Right atrium auricular region (tissue), 2 donors: ENCODE data around the gene ZNF500. TPM values are rescaled to one million over a fixed set of nuclear protein-coding genes. Genes with fewer than 3 reads are reported as not detected.

Source experiments
- DNase-seq: peaks from one replicate; pipeline ENCODE4 v3.0.0-alpha.2; 2019; ENCODE audit warnings: low spot score
- H3K27ac ChIP-seq, 2 donors: fragments of 200-600 bp; sonication (generic); 1 replicate in 1 of 2; 2 replicates in 1 of 2; pipeline ENCODE4 v1.5.1; 2016 to 2019
- H3K27me3 ChIP-seq, 2 donors: fragments of 200-600 bp; sonication (generic); one replicate each; pipeline versions ENCODE4 v1.5.1 to v1.6.0; 2017 to 2019
- H3K36me3 ChIP-seq: fragments of 200-600 bp; sonication (generic); one replicate; pipeline ENCODE4 v1.5.1; 2016
- H3K4me1 ChIP-seq, 2 donors: fragments of 200-600 bp; sonication (generic); one replicate each; pipeline versions ENCODE4 v1.5.1 to v1.6.0; 2017 to 2019
- H3K4me3 ChIP-seq, 2 donors: fragments of 200-600 bp; sonication (generic); 1 replicate in 1 of 2; 2 replicates in 1 of 2; pipeline ENCODE4 v1.5.1; 2017 to 2019; ENCODE audit warnings: mild to moderate bottlenecking in 1 of 2, moderate library complexity in 1 of 2
- H3K9me3 ChIP-seq, 2 donors: fragments of 200-600 bp; sonication (generic); one replicate each; pipeline ENCODE4 v1.5.1; 2019
- CTCF ChIP-seq, 2 donors: fragments of 200-600 bp; sonication (generic); IDR thresholded peaks; one replicate each; pipeline ENCODE4 v1.5.1; 2019; ENCODE audit warnings: antibody characterized with exemption in 2 of 2
- total RNA-seq, 2 donors: library from RNA; depleted of rRNA; stranded (reverse); fragments of >200 nt; gene quantifications; one replicate each; pipeline ENCODE4 v1.1.0, GENCODE V29; 2016

ZNF500 gene
- total RNA-seq, 2 donors from 2014 or later = 4.3 to 7.5 TPM

- H3K4me3 ChIP-seq = no peak overlapping the region
- H3K36me3 ChIP-seq = peaks cover 68% of the 10 kb centered on the region
- H3K4me1 ChIP-seq = peaks cover 0 to 29% of the 10 kb centered on the region in 2 donors
- H3K27ac ChIP-seq = no peak overlapping the region
- H3K9me3 ChIP-seq = no peaks in the 10 kb centered on the region
- H3K27me3 ChIP-seq = no peaks in the 10 kb centered on the region
- TF ChIP-seq CTCF (IDR thresholded peaks at IDR 0.05) = no peak
- no peak for DNase-seq
Observed at GRCh38 chr16:4699046-4699556, 67.9 kb downstream of the ZNF500 start.

GRCh38 chr16:4698321-4699045 is 68.5 kb downstream of the ZNF500 start:
- no peak for DNase-seq
- H3K4me3 ChIP-seq = no peak overlapping the region
- no peak for TF ChIP-seq CTCF (IDR thresholded peaks at IDR 0.05)
- H3K9me3 ChIP-seq = no peaks in the 10 kb centered on the region
- H3K4me1 ChIP-seq = peaks cover 0 to 30% of the 10 kb centered on the region in 2 donors
- no peak overlapping the region for H3K27ac ChIP-seq
- H3K36me3 ChIP-seq = peaks cover 63% of the 10 kb centered on the region
- H3K27me3 ChIP-seq = no peaks in the 10 kb centered on the region

Other genes starting within 250 kb of the ZNF500 start
- gene CDIP1, start 228.4 kb downstream of the ZNF500 start, total RNA-seq = 10 to 100 TPM; 29.6 to 42.9 TPM
- under 1 TPM in 1 of 2 donors, not detected in 1; 0.24 TPM for gene C16orf96, start 210.8 kb downstream of the ZNF500 start, total RNA-seq
- gene UBALD1, start 152.3 kb downstream of the ZNF500 start, total RNA-seq = 10 to 100 TPM; 10.8 to 12.2 TPM
- 10 to 100 TPM; 35.6 to 47.4 TPM for gene MGRN1, start 142.3 kb downstream of the ZNF500 start, total RNA-seq
- 10 to 100 TPM; 25.5 to 61.5 TPM for gene NUDT16L1, start 73.6 kb downstream of the ZNF500 start, total RNA-seq
- 10 to 100 TPM in 1 of 2 donors, 1 to 10 TPM in 1; 6.7 to 13.5 TPM for gene ANKS3, start 32.9 kb downstream of the ZNF500 start, total RNA-seq
- gene DNAAF8, start 32.6 kb downstream of the ZNF500 start, total RNA-seq = under 1 TPM; 0.39 to 0.44 TPM
- gene SEPTIN12, start 21.2 kb upstream of the ZNF500 start, total RNA-seq = not detected
- gene SMIM22, start 28.2 kb upstream of the ZNF500 start, total RNA-seq = not detected
- gene ROGDI, start 35.5 kb upstream of the ZNF500 start, total RNA-seq = 10 to 100 TPM; 50.0 to 65.6 TPM
- gene GLYR1, start 80.1 kb upstream of the ZNF500 start, total RNA-seq = 10 to 100 TPM; 37.4 to 39.4 TPM
- gene UBN1, start 80.3 kb upstream of the ZNF500 start, total RNA-seq = 10 to 100 TPM; 26.1 to 29.7 TPM
- 10 to 100 TPM in 1 of 2 donors, 1 to 10 TPM in 1; 7.5 to 17.1 TPM for gene PPL, start 170.0 kb upstream of the ZNF500 start, total RNA-seq
- gene SEC14L5, start 191.2 kb upstream of the ZNF500 start, total RNA-seq = 1 to 10 TPM in 1 of 2 donors, under 1 TPM in 1; 0.28 to 2.0 TPM